ENCODE results near the gene UBE3C.
"Not testable (repeated sequence)": the region's sequence is repeated elsewhere in the genome, so short reads cannot be mapped to it uniquely, and the experiment has no call there.

- not testable (repeated sequence) for TF ChIP-seq CTCF (CRISPR knock-in tag; IDR thresholded peaks at IDR 0.05); ZFP36 (IDR thresholded peaks at IDR 0.05; ENCODE audit: borderline replicate concordance, low read depth, low read length, partially characterized antibody); NFRKB (IDR thresholded peaks at IDR 0.05); ZHX2 (IDR thresholded peaks at IDR 0.05; ENCODE audit: low read depth); ZHX2 (CRISPR knock-in tag; IDR thresholded peaks at IDR 0.05; ENCODE audit: borderline replicate concordance); RFX5 (IDR thresholded peaks at IDR 0.05; ENCODE audit: low read depth, low read length); ELF4 (CRISPR knock-in tag; IDR thresholded peaks at IDR 0.05; ENCODE audit: borderline replicate concordance); ZNF296 (CRISPR knock-in tag; conservative IDR thresholded peaks at IDR 0.05); ZBTB4 (CRISPR knock-in tag; IDR thresholded peaks at IDR 0.05; ENCODE audit: borderline replicate concordance); HNRNPK (IDR thresholded peaks at IDR 0.05; ENCODE audit: low read depth, low read length, poor library complexity, severe bottlenecking); ZNF24 (IDR thresholded peaks at IDR 0.05); POLR2AphosphoS5 (IDR thresholded peaks at IDR 0.05; ENCODE audit: low read depth, low read length); GLI4 (CRISPR knock-in tag; IDR thresholded peaks at IDR 0.05; ENCODE audit: borderline replicate concordance)
- TF ChIP-seq, protein P1, sequence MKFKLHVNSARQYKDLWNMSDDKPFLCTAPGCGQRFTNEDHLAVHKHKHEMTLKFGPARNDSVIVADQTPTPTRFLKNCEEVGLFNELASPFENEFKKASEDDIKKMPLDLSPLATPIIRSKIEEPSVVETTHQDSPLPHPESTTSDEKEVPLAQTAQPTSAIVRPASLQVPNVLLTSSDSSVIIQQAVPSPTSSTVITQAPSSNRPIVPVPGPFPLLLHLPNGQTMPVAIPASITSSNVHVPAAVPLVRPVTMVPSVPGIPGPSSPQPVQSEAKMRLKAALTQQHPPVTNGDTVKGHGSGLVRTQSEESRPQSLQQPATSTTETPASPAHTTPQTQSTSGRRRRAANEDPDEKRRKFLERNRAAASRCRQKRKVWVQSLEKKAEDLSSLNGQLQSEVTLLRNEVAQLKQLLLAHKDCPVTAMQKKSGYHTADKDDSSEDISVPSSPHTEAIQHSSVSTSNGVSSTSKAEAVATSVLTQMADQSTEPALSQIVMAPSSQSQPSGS (CRISPR knock-in tag; IDR thresholded peaks at IDR 0.05) = not testable (repeated sequence)
Observed at GRCh38 chr7:157103641-157104040, 35.1 kb upstream of the UBE3C start.

Data from HepG2 (cell line).